ENCODE measurements around the gene SLC16A1. TPM values are rescaled to one million over a fixed set of nuclear protein-coding genes. Genes with fewer than 3 reads are reported as not detected.

SLC16A1 gene, protein sequence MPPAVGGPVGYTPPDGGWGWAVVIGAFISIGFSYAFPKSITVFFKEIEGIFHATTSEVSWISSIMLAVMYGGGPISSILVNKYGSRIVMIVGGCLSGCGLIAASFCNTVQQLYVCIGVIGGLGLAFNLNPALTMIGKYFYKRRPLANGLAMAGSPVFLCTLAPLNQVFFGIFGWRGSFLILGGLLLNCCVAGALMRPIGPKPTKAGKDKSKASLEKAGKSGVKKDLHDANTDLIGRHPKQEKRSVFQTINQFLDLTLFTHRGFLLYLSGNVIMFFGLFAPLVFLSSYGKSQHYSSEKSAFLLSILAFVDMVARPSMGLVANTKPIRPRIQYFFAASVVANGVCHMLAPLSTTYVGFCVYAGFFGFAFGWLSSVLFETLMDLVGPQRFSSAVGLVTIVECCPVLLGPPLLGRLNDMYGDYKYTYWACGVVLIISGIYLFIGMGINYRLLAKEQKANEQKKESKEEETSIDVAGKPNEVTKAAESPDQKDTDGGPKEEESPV
- 10 to 100 TPM; 10.2 to 53.8 (median 18.4) TPM for total RNA-seq

DNA sequence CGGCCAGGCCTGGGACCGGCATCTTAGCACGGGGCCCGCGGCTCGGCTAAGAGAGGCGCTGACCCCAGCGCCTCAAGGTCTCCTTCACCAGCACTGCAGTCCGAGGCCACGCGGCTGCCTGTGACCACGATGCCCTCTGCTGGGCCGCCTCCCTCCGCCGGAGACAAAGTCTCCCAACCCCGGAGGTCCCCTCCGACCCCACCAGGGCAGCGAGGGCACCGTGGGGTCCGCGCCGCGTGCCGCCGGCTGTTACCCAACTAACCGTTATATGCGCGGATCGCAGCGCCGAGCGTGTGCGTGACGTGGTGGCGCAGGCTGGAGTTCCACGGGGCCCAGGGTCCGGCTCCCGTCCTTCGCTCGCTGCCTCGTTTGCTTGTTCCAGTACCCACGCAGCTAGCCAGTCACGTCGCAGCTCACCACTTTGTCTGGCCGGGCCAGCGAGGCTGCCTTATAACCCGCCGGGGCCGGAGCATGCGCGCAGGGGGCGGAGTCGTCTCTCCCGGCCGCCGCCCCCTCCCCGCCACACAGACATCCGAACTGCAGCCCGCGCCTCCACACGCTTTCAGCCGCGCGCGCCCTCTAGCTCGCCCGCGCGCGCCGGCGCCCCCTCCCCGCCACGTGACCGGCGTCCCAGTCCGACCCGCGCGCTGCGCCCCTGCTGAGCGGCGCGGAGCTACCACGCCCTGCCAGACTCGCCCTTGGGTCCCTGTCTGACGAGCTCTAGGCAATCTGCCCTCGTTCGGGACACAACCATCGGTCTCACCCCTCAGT, at the start of gene SLC16A1:
TSS of gene SLC16A1 (minus strand) at position 424 of the 771 bp plus-strand sequence. CDS start 26,888 bp downstream, outside the sequence.
- TF ChIP-seq, protein P1, sequence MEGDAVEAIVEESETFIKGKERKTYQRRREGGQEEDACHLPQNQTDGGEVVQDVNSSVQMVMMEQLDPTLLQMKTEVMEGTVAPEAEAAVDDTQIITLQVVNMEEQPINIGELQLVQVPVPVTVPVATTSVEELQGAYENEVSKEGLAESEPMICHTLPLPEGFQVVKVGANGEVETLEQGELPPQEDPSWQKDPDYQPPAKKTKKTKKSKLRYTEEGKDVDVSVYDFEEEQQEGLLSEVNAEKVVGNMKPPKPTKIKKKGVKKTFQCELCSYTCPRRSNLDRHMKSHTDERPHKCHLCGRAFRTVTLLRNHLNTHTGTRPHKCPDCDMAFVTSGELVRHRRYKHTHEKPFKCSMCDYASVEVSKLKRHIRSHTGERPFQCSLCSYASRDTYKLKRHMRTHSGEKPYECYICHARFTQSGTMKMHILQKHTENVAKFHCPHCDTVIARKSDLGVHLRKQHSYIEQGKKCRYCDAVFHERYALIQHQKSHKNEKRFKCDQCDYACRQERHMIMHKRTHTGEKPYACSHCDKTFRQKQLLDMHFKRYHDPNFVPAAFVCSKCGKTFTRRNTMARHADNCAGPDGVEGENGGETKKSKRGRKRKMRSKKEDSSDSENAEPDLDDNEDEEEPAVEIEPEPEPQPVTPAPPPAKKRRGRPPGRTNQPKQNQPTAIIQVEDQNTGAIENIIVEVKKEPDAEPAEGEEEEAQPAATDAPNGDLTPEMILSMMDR (IDR thresholded peaks at IDR 0.05; ENCODE audit: low read depth), result no peak

DNA sequence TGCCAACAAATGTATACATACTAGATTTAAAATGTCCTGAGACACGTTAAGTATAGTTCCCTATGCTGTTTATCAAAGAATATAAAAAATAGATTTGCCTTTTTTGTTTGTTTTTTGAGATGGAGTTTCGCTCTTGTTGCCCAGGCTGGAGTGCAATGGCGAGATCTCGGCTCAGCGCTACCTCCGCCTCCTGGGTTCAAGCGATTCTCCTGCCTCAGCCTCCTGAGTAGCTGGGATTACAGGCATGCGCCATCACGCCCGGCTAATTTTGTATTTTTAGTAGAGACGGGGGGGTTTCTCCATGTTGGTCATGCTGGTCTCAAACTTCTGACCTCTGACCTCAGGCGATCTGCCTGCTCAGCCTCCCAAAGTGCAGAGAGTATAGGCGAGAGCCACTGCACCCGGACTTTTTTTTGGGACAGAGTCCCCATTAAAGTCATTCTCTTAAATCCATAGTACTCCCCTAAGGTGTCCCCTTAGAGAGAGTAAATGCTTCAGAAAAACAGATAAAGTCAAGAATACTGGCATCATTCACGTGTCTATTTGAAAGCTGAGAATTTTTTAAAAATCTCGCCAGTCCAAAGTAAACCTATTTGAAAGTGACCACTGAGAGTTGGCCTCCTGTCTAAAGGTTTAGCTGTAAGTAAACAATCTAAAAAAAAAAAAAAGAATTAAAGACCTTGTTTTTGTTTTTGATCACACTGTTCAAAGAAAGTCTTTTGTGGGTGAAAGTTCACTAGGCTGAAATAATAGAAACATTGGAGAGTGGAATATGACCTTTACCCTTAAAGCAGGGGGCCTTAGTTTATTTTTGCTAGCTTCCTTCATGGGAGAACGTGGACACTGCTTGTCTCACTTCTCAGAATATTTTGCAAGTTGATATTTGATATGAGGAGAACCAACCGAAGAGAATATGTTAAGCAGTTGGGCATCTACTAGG, 48.0 kb upstream of the SLC16A1 start:
- TF ChIP-seq, protein P1 (IDR thresholded peaks at IDR 0.05; ENCODE audit: low read depth), result no peak

DNA sequence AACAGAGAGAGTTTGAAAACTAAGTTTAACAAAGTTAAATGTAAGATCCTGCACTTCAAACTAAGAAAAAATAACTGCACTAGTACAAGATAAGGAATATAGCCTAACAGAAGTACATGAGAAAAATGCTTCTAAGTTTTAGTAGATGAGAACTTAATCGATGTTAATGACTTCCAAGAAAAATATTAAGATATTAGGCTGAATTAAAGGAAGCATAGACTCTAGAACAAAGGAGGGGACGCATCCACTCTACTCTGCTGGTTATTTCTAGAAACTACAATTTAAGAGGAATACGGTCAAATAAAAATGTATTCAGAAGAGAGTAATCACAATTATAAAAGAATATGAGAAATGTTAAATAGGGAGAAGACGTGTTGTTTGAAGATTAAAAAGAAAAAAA, 46.3 kb upstream of the SLC16A1 start:
- TF ChIP-seq, protein P1 (IDR thresholded peaks at IDR 0.05; ENCODE audit: low read depth), result no peak

DNA sequence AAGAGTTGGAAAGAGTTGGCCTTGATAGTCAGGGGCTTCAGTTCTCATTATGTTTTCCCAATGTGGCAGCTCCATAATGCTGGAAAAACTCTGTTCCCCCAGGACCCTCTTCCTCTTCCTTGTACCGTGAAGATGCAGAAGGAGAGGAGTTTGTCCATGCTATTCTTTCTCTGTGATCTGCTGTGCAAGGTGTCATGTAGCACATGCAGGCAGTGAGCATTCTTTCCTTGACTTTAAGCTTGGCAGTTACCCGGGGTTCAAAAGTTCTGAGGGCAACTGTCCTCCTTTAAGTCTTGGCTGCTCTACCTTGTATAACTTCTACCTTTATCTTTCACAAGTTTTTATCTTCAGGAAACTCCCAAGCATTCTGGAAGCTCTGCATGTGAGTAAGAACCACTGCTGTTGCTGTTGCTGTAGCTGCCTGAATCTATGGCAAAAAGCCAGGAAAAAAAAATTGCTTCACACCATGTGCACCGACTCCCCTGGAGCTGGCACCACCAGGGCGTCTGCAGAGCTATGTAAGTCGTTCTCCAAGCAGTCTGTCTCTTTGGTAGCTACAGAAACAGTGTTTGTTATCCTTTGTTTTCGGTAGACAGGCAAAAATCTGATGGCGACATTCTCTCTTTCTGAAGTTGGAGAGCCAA, 42.7 kb upstream of the SLC16A1 start:
- TF ChIP-seq, protein P1 (IDR thresholded peaks at IDR 0.05; ENCODE audit: low read depth), result no peak

DNA sequence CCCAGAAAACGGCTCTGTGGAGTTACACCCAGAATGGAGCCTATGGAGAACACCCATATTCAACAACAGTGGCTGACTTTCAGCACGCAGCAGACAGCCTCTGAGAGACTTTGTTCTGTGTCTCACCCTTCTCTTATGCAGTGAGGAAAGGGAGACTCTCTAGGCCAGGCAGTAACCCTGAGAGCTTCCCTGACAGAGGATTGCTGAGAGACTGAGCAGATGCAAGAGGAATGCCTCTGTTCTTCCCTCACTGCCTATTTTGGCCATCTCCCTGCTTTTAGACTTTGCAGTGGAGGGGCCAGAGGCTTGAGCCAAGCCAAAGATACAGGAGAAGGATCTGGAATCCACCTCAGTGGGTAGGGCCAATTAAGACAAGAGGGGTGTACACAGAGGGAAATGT, 41.8 kb upstream of the SLC16A1 start:
- TF ChIP-seq, protein P1 (IDR thresholded peaks at IDR 0.05; ENCODE audit: low read depth), result no peak

DNA sequence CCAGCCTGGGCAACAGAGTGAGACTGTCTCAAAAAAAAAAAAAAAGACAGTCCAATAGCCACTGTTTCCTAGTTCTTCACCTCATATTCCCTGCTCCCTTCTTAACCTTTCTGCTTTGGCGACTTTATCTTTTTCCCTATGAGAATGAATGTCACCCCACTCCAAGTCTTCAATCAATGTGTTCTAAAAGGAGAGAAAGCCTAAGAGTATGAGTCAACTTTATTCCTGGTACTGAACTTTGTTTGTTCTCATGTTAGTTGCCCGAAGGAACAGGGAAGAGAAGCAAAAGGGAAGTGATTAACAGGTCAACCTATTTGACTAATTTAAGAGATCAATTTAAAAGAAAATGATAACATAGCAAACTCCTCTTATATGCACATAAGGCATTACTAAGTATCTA, 39.9 kb upstream of the SLC16A1 start:
- TF ChIP-seq, protein P1 (IDR thresholded peaks at IDR 0.05; ENCODE audit: low read depth), result no peak
